Measurements from ENCODE around the gene LARP4.

GRCh38 chr12:50506753-50507473 is 106.2 kb downstream of the LARP4 start:
- TF ChIP-seq CTCF (IDR thresholded peaks at IDR 0.05; ENCODE audit: insufficient read depth, low read length, poor library complexity, severe bottlenecking) = no peak
- TF ChIP-seq EZH2phosphoT487 (conservative IDR thresholded peaks at IDR 0.05; ENCODE audit: low read length) = no peak

Measured in SU-DHL-6 (cell line).